GM19372 (cell line): ENCODE results near the gene RARRES1.

Experiments
- ATAC-seq: cut with Tn5 transposase; IDR thresholded peaks from one replicate; pipeline ENCODE4 v1.9.1; 2021; ENCODE audit warnings: mild to moderate bottlenecking, low read depth, moderate library complexity; ENCODE audit not compliant: unreplicated experiment

The RARRES1 gene

GRCh38 chr3:158649791-158650190 is 82.5 kb downstream of the RARRES1 start:
- ATAC-seq, result no peak
